Memory B cell (primary cell): ENCODE measurements around the gene ADAM11.
"Not testable (repeated sequence)": the region's sequence is repeated elsewhere in the genome, so short reads cannot be mapped to it uniquely, and the experiment has no call there.

Experiments used
- ATAC-seq: fragments of 150-1000 bp; cut with Tn5 transposase; 2 replicates; pipeline ENCODE4 v1.10.0; 2021; ENCODE audit warnings: low read depth, mild to moderate bottlenecking, moderate library complexity
- DNase-seq, 2 donors: peaks; one replicate each; pipeline ENCODE4 v3.0.0; 2022; ENCODE audit warnings: low spot score in 2 of 2
- H3K27ac Mint-ChIP-seq: one replicate; pipeline ENCODE4 v1.8.0; 2022; ENCODE audit warnings: mild to moderate bottlenecking, moderate library complexity, mixed read lengths
- H3K27me3 Mint-ChIP-seq: one replicate; pipeline ENCODE4 v1.8.0; 2022; ENCODE audit warnings: mixed read lengths
- H3K36me3 Mint-ChIP-seq: one replicate; pipeline ENCODE4 v1.8.0; 2022; ENCODE audit warnings: mild to moderate bottlenecking, mixed read lengths
- H3K4me1 Mint-ChIP-seq: one replicate; pipeline ENCODE4 v1.8.0; 2022; ENCODE audit warnings: mixed read lengths
- H3K4me3 Mint-ChIP-seq: one replicate; pipeline ENCODE4 v1.8.0; 2022; ENCODE audit warnings: mild to moderate bottlenecking, moderate library complexity, mixed read lengths
- H3K9me3 Mint-ChIP-seq: one replicate; pipeline ENCODE4 v1.8.0; 2022; ENCODE audit warnings: mixed read lengths

ADAM11 gene

DNA sequence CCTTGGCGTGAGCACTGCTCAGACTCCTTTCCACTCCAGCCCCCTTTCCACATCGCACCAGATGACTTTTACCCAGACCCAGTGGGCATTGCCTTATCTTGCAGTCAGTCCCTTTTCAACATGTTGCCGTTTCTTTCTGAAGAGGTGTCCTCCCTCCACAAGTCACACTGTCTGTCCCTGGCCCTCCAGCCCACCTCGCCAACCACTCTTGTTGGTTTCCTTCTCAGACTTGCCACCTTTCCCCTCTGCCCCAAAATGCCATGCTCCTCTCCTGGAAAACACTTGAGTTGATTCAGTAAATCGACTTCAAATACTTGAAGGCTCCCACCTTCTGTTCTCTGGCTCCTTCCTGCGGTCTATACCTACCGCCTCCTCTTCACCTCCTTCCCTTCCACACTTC, 7.5 kb upstream of the ADAM11 start:
- Mint-ChIP-seq H3K27me3 (peaks cover 2% of the 10 kb centered on the region), H3K36me3 (peaks cover 17% of the 10 kb centered on the region), H3K4me3 (no peak overlapping the region), H3K9me3 (no peaks in the 10 kb centered on the region), H3K27ac (no peak overlapping the region), H3K4me1 (no peaks in the 10 kb centered on the region)
- no peak for DNase-seq
- ATAC-seq, result no peak

- DNase-seq, result no peak
- Mint-ChIP-seq H3K27ac (no peak overlapping the region), H3K27me3 (peaks cover 2% of the 10 kb centered on the region), H3K36me3 (peaks cover 17% of the 10 kb centered on the region), H3K9me3 (no peaks in the 10 kb centered on the region), H3K4me3 (no peak overlapping the region), H3K4me1 (no peaks in the 10 kb centered on the region)
- no peak for ATAC-seq
Observed at GRCh38 chr17:44751806-44752205, 7.0 kb upstream of the ADAM11 start.

- DNase-seq (no peak), ATAC-seq (no peak)
- no peak overlapping the region for H3K27ac Mint-ChIP-seq
- no peaks in the 10 kb centered on the region for H3K9me3 Mint-ChIP-seq
- peaks cover 15% of the 10 kb centered on the region for H3K36me3 Mint-ChIP-seq
- H3K4me3 Mint-ChIP-seq, result no peak overlapping the region
- H3K27me3 Mint-ChIP-seq, result peaks cover 7% of the 10 kb centered on the region
- peaks cover 4% of the 10 kb centered on the region for H3K4me1 Mint-ChIP-seq
Observed at GRCh38 chr17:44752953-44753861, 5.6 kb upstream of the ADAM11 start.

GRCh38 chr17:44754276-44754675, 4.5 kb upstream of the ADAM11 start:
- Mint-ChIP-seq H3K36me3 (peaks cover 13% of the 10 kb centered on the region), H3K9me3 (no peaks in the 10 kb centered on the region), H3K4me1 (peaks cover 5% of the 10 kb centered on the region), H3K4me3 (no peak overlapping the region), H3K27ac (no peak overlapping the region), H3K27me3 (peaks cover 7% of the 10 kb centered on the region)
- no peak for ATAC-seq
- no peak for DNase-seq

GRCh38 chr17:44755180-44755579, 3.6 kb upstream of the ADAM11 start:
- not testable (repeated sequence) for H3K4me1 Mint-ChIP-seq, H3K9me3 Mint-ChIP-seq, H3K27ac Mint-ChIP-seq, ATAC-seq, H3K4me3 Mint-ChIP-seq, DNase-seq, H3K27me3 Mint-ChIP-seq
- H3K36me3 Mint-ChIP-seq, result peaks cover 11% of the 10 kb centered on the region

DNA sequence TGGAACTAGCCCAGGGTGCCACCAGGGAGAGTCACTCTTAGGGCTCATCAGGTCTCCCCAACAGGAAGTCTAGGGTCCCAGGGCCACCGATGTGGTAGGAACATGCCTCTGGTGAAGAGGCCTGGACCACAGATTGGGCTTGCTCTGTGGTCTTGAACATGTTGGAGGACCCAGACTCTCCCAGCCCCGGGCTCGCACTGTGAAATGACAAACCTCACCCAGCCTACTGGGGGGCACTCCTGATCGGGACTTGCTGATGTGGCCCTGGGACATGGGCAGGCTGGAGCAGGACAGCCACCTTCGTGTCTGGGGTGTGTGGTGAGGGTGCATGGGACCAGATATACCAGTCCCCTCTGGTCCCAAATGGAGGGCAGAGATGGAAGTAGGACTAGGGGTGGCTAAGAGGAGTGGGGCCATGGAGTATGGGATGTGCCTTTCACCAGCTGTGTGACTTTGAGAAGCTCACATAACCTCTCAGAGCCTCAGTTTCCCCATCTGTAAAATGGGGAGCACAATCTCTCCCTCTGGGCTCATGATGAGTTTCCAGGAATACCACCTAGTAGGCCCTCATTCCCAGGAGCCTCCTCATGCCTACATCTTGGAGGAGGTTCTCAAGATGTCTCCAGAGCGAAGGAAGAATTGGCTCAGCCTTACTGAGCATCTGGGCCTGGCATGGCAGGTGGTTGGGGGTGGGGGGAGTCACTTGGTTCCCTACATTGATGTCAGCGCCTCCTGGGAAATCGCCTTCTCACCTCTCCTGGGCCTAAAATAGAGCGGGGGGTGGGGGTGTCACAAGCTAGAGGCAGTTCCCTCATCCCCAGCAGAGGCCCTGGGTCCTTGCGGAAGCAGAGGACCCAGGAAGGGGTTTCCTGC, 1.5 kb upstream of the ADAM11 start:
- no peak for DNase-seq
- no peak overlapping the region for H3K4me3 Mint-ChIP-seq
- H3K27ac Mint-ChIP-seq, result no peak overlapping the region
- H3K36me3 Mint-ChIP-seq, result peaks cover 2% of the 10 kb centered on the region
- peaks cover 15% of the 10 kb centered on the region for H3K27me3 Mint-ChIP-seq
- no peaks in the 10 kb centered on the region for H3K9me3 Mint-ChIP-seq
- ATAC-seq, result no peak
- peaks cover 5% of the 10 kb centered on the region for H3K4me1 Mint-ChIP-seq

DNA sequence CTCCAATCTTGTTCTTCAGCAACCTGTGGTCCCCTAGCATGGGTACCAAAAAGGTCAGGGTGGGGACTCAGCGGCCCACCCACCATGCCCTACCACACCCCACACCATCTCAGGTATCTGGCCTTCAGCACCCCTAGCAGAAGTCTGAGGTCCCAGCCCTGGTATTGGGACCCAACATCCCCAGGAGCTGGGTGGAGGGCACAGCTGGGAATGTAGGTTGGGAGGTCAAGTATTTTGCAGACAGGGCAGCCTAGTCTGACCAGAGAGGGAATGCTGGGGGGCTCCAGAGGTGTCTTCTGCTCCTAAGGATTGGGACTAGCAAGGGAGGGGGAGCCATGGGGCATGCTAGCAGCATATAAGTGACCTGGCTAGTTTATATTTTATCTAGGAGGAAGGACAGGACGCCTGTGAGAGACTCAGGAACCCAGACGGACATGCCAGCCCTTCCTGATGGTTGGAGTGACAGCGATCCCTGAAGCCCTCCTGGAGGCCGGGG, 822 bp upstream of the ADAM11 start:
- H3K4me1 Mint-ChIP-seq, result peaks cover 5% of the 10 kb centered on the region
- H3K4me3 Mint-ChIP-seq, result peak overlapping the region; percentile 65
- H3K27ac Mint-ChIP-seq, result no peak overlapping the region
- peaks cover 15% of the 10 kb centered on the region for H3K27me3 Mint-ChIP-seq
- H3K36me3 Mint-ChIP-seq, result peaks cover 2% of the 10 kb centered on the region
- ATAC-seq (no peak), DNase-seq (no peak)
- H3K9me3 Mint-ChIP-seq, result no peaks in the 10 kb centered on the region

DNA sequence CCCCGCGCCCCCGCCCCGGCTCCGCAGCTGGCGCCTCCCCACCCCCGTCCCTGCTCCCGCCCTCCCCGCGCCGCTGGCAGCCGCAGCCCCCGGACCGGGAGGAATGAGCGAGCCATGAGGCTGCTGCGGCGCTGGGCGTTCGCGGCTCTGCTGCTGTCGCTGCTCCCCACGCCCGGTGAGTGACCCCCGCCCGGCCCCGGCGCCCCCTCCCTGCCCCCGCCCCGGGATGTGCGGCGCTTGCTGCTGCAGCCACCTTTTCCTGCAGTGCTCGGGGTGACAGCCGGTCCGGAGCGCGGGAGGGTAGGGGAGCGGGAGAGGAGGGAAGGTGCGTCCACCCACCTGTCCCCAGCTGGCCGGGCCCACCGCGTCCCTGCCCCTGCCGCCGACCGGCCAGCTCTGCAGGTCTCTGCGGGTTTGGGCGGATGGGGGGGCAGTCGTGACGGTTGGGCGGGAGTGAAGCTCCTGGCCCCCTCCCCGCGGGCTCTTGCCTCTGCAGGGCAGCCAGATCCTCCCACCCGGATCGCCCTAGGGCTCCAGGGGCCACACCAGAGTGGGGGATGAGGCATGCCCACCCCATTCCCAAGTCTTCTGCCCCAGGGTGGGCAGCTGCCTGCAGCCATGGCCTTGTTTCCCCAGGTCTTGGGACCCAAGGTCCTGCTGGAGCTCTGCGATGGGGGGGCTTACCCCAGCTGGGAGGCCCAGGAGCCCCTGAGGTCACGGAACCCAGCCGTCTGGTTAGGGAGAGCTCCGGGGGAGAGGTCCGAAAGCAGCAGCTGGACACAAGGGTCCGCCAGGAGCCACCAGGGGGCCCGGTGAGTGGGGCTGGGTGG, 513 bp downstream of the ADAM11 start:
- Mint-ChIP-seq H3K36me3 (no peaks in the 10 kb centered on the region), H3K9me3 (no peaks in the 10 kb centered on the region), H3K27me3 (peaks cover 15% of the 10 kb centered on the region), H3K4me3 (peak overlapping the region; percentile 43), H3K4me1 (peaks cover 5% of the 10 kb centered on the region), H3K27ac (no peak overlapping the region)
- ATAC-seq, result peak; percentile 26
- peak in 1 of 2 donors; percentile 30 for DNase-seq

DNA sequence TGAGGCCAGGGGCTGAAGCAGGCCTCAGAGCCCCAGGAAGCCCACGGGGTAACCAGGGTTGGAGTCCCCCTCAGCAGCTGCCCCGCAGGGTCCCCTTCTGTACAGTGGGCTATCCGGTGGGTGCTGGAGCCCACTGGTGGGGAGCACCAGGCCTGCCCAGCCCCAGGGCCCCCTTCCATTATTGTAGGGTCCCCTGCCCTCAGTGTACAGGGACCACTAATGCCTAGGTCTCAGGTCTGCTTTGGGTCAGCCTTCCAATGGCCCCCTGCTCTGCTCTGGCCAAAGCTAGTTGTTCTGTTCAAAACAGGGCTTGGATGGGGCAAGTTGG, 1.1 kb downstream of the ADAM11 start:
- no peak overlapping the region for H3K27ac Mint-ChIP-seq
- H3K36me3 Mint-ChIP-seq, result no peaks in the 10 kb centered on the region
- ATAC-seq, result no peak
- no peak overlapping the region for H3K4me3 Mint-ChIP-seq
- no peaks in the 10 kb centered on the region for H3K9me3 Mint-ChIP-seq
- DNase-seq, result no peak
- peaks cover 15% of the 10 kb centered on the region for H3K27me3 Mint-ChIP-seq
- H3K4me1 Mint-ChIP-seq, result peaks cover 5% of the 10 kb centered on the region

DNA sequence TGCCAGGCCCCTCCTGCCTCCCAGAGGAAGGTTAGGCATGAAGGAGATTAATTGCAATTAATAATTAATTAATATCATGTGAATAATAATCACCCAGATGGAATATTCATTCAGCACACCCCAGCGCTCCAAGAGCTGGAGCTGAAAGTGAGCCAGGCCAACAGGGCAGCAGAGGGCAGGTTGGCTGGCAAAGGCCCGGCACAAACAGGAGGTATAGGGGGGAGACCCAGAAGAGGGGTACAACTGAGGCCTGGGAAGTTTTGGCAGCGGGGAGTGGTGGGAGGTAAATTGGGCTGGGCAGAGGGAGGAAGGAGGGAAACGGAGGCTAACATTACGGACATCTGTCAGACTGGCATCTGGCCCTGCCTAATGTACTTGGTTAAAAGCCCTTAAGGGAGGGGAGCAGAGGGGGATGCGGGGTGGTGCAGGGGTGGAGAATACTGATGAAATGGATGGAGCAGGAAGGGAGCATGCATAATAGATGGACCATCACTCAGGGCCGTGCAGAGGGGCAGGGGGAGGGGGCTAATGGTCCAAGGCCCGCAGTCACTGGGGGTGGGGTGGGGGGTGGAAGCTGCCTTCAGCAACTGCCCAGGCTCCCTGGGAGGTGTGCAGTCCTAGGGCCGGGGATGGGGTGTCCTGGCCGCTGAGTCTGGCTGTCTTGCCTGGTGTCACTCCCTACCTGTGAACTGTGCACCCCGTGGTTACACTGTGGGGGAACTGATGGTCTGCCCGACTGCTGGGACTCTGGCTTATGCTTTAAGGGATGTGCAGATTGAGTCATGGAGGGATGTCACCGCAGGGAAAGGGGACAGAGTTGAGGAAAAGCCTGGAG, 1.9 kb downstream of the ADAM11 start:
- H3K4me3 Mint-ChIP-seq, result no peak overlapping the region

DNA sequence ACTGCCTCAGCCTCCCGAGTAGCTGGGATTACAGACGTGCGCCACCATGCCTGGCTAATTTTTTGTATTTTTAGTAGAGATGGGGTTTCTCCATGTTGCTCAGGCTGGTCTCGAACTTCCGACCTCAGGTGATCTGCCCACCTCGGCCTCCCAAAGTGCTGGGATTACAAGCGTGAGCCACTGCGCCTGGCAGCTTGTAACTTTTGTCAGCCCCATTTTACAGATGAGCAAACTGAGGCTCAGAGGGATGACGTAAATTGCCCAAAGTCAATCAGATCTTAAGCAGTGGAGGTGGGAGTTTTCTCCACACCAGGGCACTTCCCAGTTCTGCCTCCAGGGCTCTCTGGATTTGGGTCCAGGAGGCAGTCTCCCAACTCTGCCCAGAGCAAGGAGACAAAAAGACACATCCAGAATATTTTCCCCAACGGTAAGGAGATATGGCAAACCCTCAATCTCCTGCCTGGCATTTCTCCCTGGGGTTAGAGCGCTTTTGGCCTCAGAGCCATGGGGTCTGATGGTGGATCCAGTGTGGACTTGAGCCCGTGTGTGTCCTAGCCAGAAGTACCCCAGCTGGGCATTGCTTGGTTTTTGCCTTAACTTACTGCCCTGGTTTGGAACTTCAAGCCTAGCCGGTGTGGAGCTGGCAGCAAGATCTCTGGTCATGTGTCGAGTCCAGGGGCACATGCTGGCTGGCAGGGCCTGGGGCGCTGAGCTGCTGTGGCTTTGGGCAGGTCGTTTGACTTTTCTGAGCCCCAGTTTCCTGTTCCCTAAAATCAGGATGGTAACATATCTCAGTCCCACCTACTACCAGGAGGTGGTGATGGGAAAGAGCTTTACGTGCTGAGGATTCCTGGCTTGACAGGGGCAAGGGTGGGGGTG, 3.4 kb downstream of the ADAM11 start:
- Mint-ChIP-seq H3K9me3 (no peaks in the 10 kb centered on the region), H3K4me1 (peaks cover 5% of the 10 kb centered on the region), H3K27me3 (peaks cover 18% of the 10 kb centered on the region), H3K27ac (no peak overlapping the region), H3K36me3 (no peaks in the 10 kb centered on the region), H3K4me3 (no peak overlapping the region)
- ATAC-seq (no peak), DNase-seq (no peak)

More for the DNA sequence above, 1.9 kb downstream of the ADAM11 start:
- Mint-ChIP-seq H3K27ac (no peak overlapping the region), H3K9me3 (no peaks in the 10 kb centered on the region), H3K27me3 (peaks cover 16% of the 10 kb centered on the region), H3K36me3 (no peaks in the 10 kb centered on the region), H3K4me1 (peaks cover 5% of the 10 kb centered on the region)
- DNase-seq, result no peak
- no peak for ATAC-seq

GRCh38 chr17:44763170-44763569, 4.4 kb downstream of the ADAM11 start:
- Mint-ChIP-seq H3K4me1 (peaks cover 1% of the 10 kb centered on the region), H3K9me3 (no peaks in the 10 kb centered on the region), H3K27ac (no peak overlapping the region), H3K36me3 (no peaks in the 10 kb centered on the region), H3K4me3 (no peak overlapping the region), H3K27me3 (peaks cover 14% of the 10 kb centered on the region)
- ATAC-seq (no peak), DNase-seq (no peak)
